Measurements from ENCODE around the gene SYNM. TPM values are rescaled to one million over a fixed set of nuclear protein-coding genes. Genes with fewer than 3 reads are reported as not detected.
"Not testable (repeated sequence)": the region's sequence is repeated elsewhere in the genome, so short reads cannot be mapped to it uniquely, and the experiment has no call there.

SYNM gene
- not detected in 2 replicates for total RNA-seq (2014; rRNA removed; shearing (Covaris generic))

- no peak for DNase-seq (ENCODE audit: low spot score)
Measured at GRCh38 chr15:99104788-99105513, at the start of gene SYNM. SYNM (plus strand) TSS chr15:99105080; CDS start chr15:99105200, 120 bp downstream.

- no peak for DNase-seq (ENCODE audit: low spot score)
Measured at GRCh38 chr15:99055555-99056134, 49.2 kb upstream of the SYNM start.

GRCh38 chr15:99057020-99057419 is 47.9 kb upstream of the SYNM start:
- no peak for DNase-seq (ENCODE audit: low spot score)

GRCh38 chr15:99057697-99058420 is 47.0 kb upstream of the SYNM start:
- no peak for DNase-seq (ENCODE audit: low spot score)

GRCh38 chr15:99058421-99058870 is 46.4 kb upstream of the SYNM start:
- DNase-seq (ENCODE audit: low spot score): no peak

- peak; percentile 28 for DNase-seq (ENCODE audit: low spot score)
Measured at GRCh38 chr15:99059010-99059981, 45.6 kb upstream of the SYNM start.

GRCh38 chr15:99060186-99060585 is 44.7 kb upstream of the SYNM start:
- DNase-seq (ENCODE audit: low spot score): not testable (repeated sequence)

- no peak for DNase-seq (ENCODE audit: low spot score)
Measured at GRCh38 chr15:99062226-99062625, 42.7 kb upstream of the SYNM start.

- DNase-seq (ENCODE audit: low spot score): no peak
Measured at GRCh38 chr15:99068186-99068585, 36.7 kb upstream of the SYNM start.

- DNase-seq (ENCODE audit: low spot score): no peak
Measured at GRCh38 chr15:99070208-99070607, 34.7 kb upstream of the SYNM start.

- DNase-seq (ENCODE audit: low spot score): no peak
Measured at GRCh38 chr15:99071091-99071680, 33.7 kb upstream of the SYNM start.

- DNase-seq (ENCODE audit: low spot score): no peak
Measured at GRCh38 chr15:99073008-99073717, 31.7 kb upstream of the SYNM start.

GRCh38 chr15:99074446-99074845 is 30.4 kb upstream of the SYNM start:
- no peak for DNase-seq (ENCODE audit: low spot score)

- DNase-seq (ENCODE audit: low spot score): not testable (repeated sequence)
Measured at GRCh38 chr15:99075059-99075652, 29.7 kb upstream of the SYNM start.

- no peak for DNase-seq (ENCODE audit: low spot score)
Measured at GRCh38 chr15:99076109-99076508, 28.8 kb upstream of the SYNM start.

- peak; percentile 86 for DNase-seq (ENCODE audit: low spot score)
Measured at GRCh38 chr15:99076555-99077308, 28.1 kb upstream of the SYNM start.

GRCh38 chr15:99082798-99083197 is 22.1 kb upstream of the SYNM start:
- DNase-seq (ENCODE audit: low spot score): no peak

- DNase-seq (ENCODE audit: low spot score): no peak
Measured at GRCh38 chr15:99084965-99085364, 19.9 kb upstream of the SYNM start.

All from HT-29 (cell line).